ENCODE measurements around the gene KRT25.

GRCh38 chr17:40765657-40766056 is 10.5 kb upstream of the KRT25 start:
- TF ChIP-seq, protein P1, sequence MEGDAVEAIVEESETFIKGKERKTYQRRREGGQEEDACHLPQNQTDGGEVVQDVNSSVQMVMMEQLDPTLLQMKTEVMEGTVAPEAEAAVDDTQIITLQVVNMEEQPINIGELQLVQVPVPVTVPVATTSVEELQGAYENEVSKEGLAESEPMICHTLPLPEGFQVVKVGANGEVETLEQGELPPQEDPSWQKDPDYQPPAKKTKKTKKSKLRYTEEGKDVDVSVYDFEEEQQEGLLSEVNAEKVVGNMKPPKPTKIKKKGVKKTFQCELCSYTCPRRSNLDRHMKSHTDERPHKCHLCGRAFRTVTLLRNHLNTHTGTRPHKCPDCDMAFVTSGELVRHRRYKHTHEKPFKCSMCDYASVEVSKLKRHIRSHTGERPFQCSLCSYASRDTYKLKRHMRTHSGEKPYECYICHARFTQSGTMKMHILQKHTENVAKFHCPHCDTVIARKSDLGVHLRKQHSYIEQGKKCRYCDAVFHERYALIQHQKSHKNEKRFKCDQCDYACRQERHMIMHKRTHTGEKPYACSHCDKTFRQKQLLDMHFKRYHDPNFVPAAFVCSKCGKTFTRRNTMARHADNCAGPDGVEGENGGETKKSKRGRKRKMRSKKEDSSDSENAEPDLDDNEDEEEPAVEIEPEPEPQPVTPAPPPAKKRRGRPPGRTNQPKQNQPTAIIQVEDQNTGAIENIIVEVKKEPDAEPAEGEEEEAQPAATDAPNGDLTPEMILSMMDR (conservative IDR thresholded peaks at IDR 0.05; ENCODE audit: low read length): no peak
- TF ChIP-seq EZH2phosphoT487 (IDR thresholded peaks at IDR 0.05; ENCODE audit: borderline replicate concordance): no peak

All from Loucy (cell line).